GM23248 (cell line): ENCODE results near the gene SH3BGR.

Source experiments
- EZH2 ChIP-seq: fragments of 200-600 bp; sonication (generic); IDR thresholded peaks from 2 replicates; pipeline ENCODE4 v1.6.1; 2018; ENCODE audit warnings: antibody characterized with exemption, mild to moderate bottlenecking; ENCODE audit not compliant: insufficient read depth, poor library complexity, severe bottlenecking
- EZH2phosphoT487 ChIP-seq: fragments of 200-600 bp; sonication (generic); IDR thresholded peaks from 2 replicates; pipeline ENCODE4 v1.6.1; 2018; ENCODE audit warnings: antibody characterized with exemption, moderate library complexity, mild to moderate bottlenecking, low read depth; ENCODE audit not compliant: insufficient read depth

DNA sequence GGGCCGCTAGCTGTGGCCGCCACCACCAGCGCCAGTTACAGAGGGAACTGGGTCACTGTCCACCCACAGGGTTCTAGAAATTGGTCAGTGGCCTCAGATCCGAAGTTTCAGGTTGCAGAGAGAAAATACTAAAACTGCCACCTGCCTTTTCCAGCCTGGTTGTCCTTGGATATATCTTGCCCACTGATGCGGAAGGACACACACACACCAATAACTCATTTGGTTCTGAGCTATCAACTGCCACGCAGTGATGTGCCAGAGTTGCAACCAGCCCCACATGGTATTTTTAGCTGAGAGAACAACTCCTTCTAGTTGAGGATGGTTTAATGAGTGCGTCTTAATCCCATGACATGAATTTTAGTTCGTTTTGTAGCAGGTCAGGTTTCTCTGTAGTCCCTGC lies 68.1 kb downstream of the SH3BGR start:
- TF ChIP-seq EZH2 = no peak
- no peak for TF ChIP-seq EZH2phosphoT487
